K562 (cell line): Measurements from ENCODE around the gene CYP4F3. TPM values are rescaled to one million over a fixed set of nuclear protein-coding genes. Genes with fewer than 3 reads are reported as not detected.

Source experiments
- ATAC-seq: fragments of 200-7000 bp; cut with Tn5 transposase; 3 replicates; pipeline ENCODE4 v1.9.1; 2020; ENCODE audit warnings: moderate library complexity
- BruUV-seq: library from RNA; stranded (reverse); fragments of 400-500 nt; replicated peaks from 2 replicates; lab custom pipeline; 2021; lab: Mats Ljungman, UMichigan
- CTCF ChIA-PET: fragments of 300-600 bp; formaldehyde crosslinking; extraction: SDS; loops from one replicate; lab custom pipeline; 2021; ENCODE audit warnings: low intra/inter-chr PET ratio; lab: Yijun Ruan, JAX
- POLR2A ChIA-PET: fragments of 300-600, 350-650 bp; sonication (Branson Sonifier 250); formaldehyde crosslinking; extraction: SDS; loops from one replicate; lab custom pipeline; 2021; ENCODE audit warnings: antibody characterized with exemption, inconsistent platforms; lab: Yijun Ruan, JAX
- DNase-seq, 4 experiments: peaks; one replicate each; pipeline versions ENCODE4 v3.0.0 to v3.0.0-alpha.2; 2011 to 2018; ENCODE audit warnings: low spot score in 3 of 4, mixed read lengths in 3 of 4; ENCODE audit errors: extremely low read depth in 1 of 4
- FAIRE-seq: peaks from 2 replicates; lab custom pipeline; 2011; peaks lifted over from hg19 to GRCh38; lab: Jason Lieb, UNC
- H2AFZ ChIP-seq: 2 replicates; pipeline ENCODE4 v1.6.0; 2011; ENCODE audit warnings: low read depth, low read length, control low read depth, inconsistent platforms
- H3K27ac ChIP-seq: fragments of 200-600 bp; 3 replicates; pipeline ENCODE4 v1.8.0; 2011; ENCODE audit warnings: low read depth, mild to moderate bottlenecking, control low read depth, inconsistent platforms, low read length, moderate library complexity, mixed read lengths; ENCODE audit errors: extremely low read depth
- H3K27me3 ChIP-seq, 2 experiments: fragments of 300-600 bp in 1 of 2; 2 replicates in 1 of 2; 3 replicates in 1 of 2; pipeline versions ENCODE4 v1.6.0 to v1.8.0; 2011; ENCODE audit warnings: inconsistent platforms in 2 of 2, low read length in 2 of 2, mild to moderate bottlenecking in 1 of 2, mixed read lengths in 1 of 2, moderate library complexity in 1 of 2; ENCODE audit not compliant: control insufficient read depth in 2 of 2, insufficient read depth in 2 of 2
- H3K36me3 ChIP-seq: fragments of 300-600 bp; 3 replicates; pipeline ENCODE4 v1.8.0; 2011; ENCODE audit warnings: mild to moderate bottlenecking, low read length, inconsistent platforms; ENCODE audit not compliant: control insufficient read depth, insufficient read depth
- H3K4me1 ChIP-seq, 2 experiments: fragments of 200-600 bp in 1 of 2; replicated peaks in 1 of 2; 2 replicates in 1 of 2; 3 replicates in 1 of 2; pipeline versions ENCODE4 v1.5.1 to v1.8.0; 2011; ENCODE audit warnings: inconsistent platforms in 2 of 2, low read length in 2 of 2, mild to moderate bottlenecking in 1 of 2, mixed read lengths in 1 of 2, moderate library complexity in 1 of 2; ENCODE audit not compliant: control insufficient read depth in 2 of 2, insufficient read depth in 2 of 2
- H3K4me2 ChIP-seq: 2 replicates; pipeline ENCODE4 v1.6.1; 2011; ENCODE audit warnings: low read length, control low read depth, inconsistent platforms, mixed read lengths; ENCODE audit not compliant: insufficient read depth
- H3K4me3 ChIP-seq: fragments of 200-600 bp; sonication (generic), shearing (Covaris generic); 2 replicates; pipeline ENCODE4 v1.5.1; 2016; ENCODE audit warnings: control low read depth, inconsistent platforms
- H3K79me2 ChIP-seq: fragments of 200-600 bp; 3 replicates; pipeline ENCODE4 v1.8.0; 2011; ENCODE audit warnings: low read length, inconsistent platforms; ENCODE audit not compliant: control insufficient read depth, insufficient read depth
- H3K9ac ChIP-seq, 2 experiments: 2 replicates each; pipeline versions ENCODE4 v1.6.0 to v1.6.1; 2011; ENCODE audit warnings: low read depth in 2 of 2, low read length in 2 of 2, control low read depth in 1 of 2, inconsistent platforms in 1 of 2, mild to moderate bottlenecking in 1 of 2, mixed read lengths in 1 of 2; ENCODE audit not compliant: insufficient read depth in 1 of 2
- H3K9me1 ChIP-seq: one replicate; pipeline ENCODE4 v1.6.0; 2011; ENCODE audit warnings: inconsistent platforms, mild to moderate bottlenecking, low read length, moderate library complexity; ENCODE audit not compliant: control insufficient read depth, insufficient read depth
- H3K9me3 ChIP-seq: replicated peaks from 2 replicates; pipeline ENCODE4 v1.5.1; 2011; ENCODE audit warnings: low read depth, low read length, inconsistent platforms; ENCODE audit not compliant: control insufficient read depth, insufficient read depth
- H4K20me1 ChIP-seq: replicated peaks from 2 replicates; pipeline ENCODE4 v1.6.1; 2011; ENCODE audit warnings: low read length, inconsistent platforms, mixed read lengths; ENCODE audit not compliant: control insufficient read depth, insufficient read depth
- CHD1 ChIP-seq: fragments of 200-600 bp; sonication (generic); IDR thresholded peaks from one replicate; pipeline ENCODE4 v1.6.1; 2012; ENCODE audit warnings: mild to moderate bottlenecking, moderate library complexity, low read length, inconsistent platforms
- CREM ChIP-seq: IDR thresholded peaks from 2 replicates; pipeline ENCODE4 v1.6.1; 2014; ENCODE audit warnings: antibody characterized with exemption, low read depth
- DEAF1 ChIP-seq: fragments of 450-650 bp; formaldehyde crosslinking; IDR thresholded peaks from 2 replicates; pipeline ENCODE4 v1.4.0; 2020; ENCODE audit warnings: mild to moderate bottlenecking, moderate library complexity
- GMEB1 ChIP-seq: fragments of 250-450 bp; sonication (Bioruptor Pico); IDR thresholded peaks from 2 replicates; pipeline ENCODE4 v1.4.0; 2020; ENCODE audit warnings: mild to moderate bottlenecking
- MAX ChIP-seq: sonication (generic); formaldehyde crosslinking; IDR thresholded peaks from 2 replicates; pipeline ENCODE4 v1.9.0; 2022; ENCODE audit warnings: mild to moderate bottlenecking, missing genetic modification reagents
- NFXL1 ChIP-seq: fragments of 450-650 bp; formaldehyde crosslinking; IDR thresholded peaks from 2 replicates; pipeline ENCODE4 v1.4.0; 2021; ENCODE audit warnings: mild to moderate bottlenecking
- PHB ChIP-seq: fragments of 250-450 bp; sonication (Bioruptor Pico); IDR thresholded peaks from 2 replicates; pipeline ENCODE4 v1.5.0; 2021
- RBM17 ChIP-seq: fragments of 200-400 bp; formaldehyde crosslinking; IDR thresholded peaks from 2 replicates; pipeline ENCODE4 v1.6.1; 2017; ENCODE audit warnings: low read depth, mild to moderate bottlenecking, low read length, borderline replicate concordance
- SP2 ChIP-seq: IDR thresholded peaks from 2 replicates; pipeline ENCODE4 v1.6.1; 2011; ENCODE audit warnings: mild to moderate bottlenecking, low read depth, low read length, moderate library complexity; ENCODE audit not compliant: poor library complexity, severe bottlenecking; ENCODE audit errors: extremely low read depth
- SPI1 ChIP-seq: IDR thresholded peaks from 2 replicates; pipeline ENCODE4 v1.6.1; 2011; ENCODE audit warnings: low read depth, low read length, control low read depth, borderline replicate concordance
- SRSF3 ChIP-seq: fragments of 200-400 bp; formaldehyde crosslinking; IDR thresholded peaks from 2 replicates; pipeline ENCODE4 v1.6.1; 2016; ENCODE audit warnings: mild to moderate bottlenecking, low read length, moderate library complexity; ENCODE audit not compliant: insufficient read depth
- WHSC1 ChIP-seq: IDR thresholded peaks from one replicate; pipeline ENCODE4 v1.6.1; 2012; ENCODE audit warnings: low read length, control low read depth, inconsistent platforms
- ZKSCAN1 ChIP-seq: fragments of 150-350 bp; IDR thresholded peaks from 2 replicates; pipeline ENCODE4 v1.6.1; 2016; ENCODE audit warnings: low read depth, low read length
- WGBS: fragments of 100-300 bp; shearing (Covaris generic); methylation state at CpG from one replicate; pipeline ENCODE4 v1.1.6; 2016; ENCODE audit warnings: low coverage, mixed read lengths; ENCODE audit not compliant: insufficient coverage; ENCODE audit errors: missing lambda C conversion rate; 5-methylcytosine and 5-hydroxymethylcytosine counted together
- in situ Hi-C: fragments of 300-500 bp; cut with MboI; formaldehyde crosslinking; loops from 4 replicates; pipeline ENCODE4 v1.15.0; 2018; ENCODE audit warnings: inconsistent platforms, mixed read lengths
- intact Hi-C: fragments of 100-400 bp; cut with micrococcal nuclease; formaldehyde crosslinking; loops from 2 replicates; pipeline ENCODE4 v1.14.2; 2022
- polyA plus RNA-seq, 8 experiments: library from polyadenylated mRNA; depleted of rRNA in 4 of 8; stranded (reverse) in 5 of 8; unstranded in 3 of 8; fragments of >200 nt; fragmentation: Nextera tagmentation in 2 of 8; fragmentation: Illumina TruSeq in 1 of 8; extraction: Ambion mirVana in 2 of 8; extraction: Trizol in 1 of 8; gene quantifications; 2 replicates each; pipeline versions ENCODE4 v1.2.1 to v1.2.3, GENCODE V29; 2011 to 2014; ENCODE audit warnings: inconsistent platforms in 1 of 8, missing spikeins in 1 of 8
- total RNA-seq, 7 experiments: library from RNA; depleted of rRNA in 6 of 7; stranded (reverse); fragments of >200 nt in 6 of 7; fragmentation: Illumina TruSeq in 2 of 7; extraction: Trizol in 2 of 7; gene quantifications; 2 replicates each; pipeline versions ENCODE4 v1.2.1 to v1.2.3, GENCODE V29; 2011 to 2021; ENCODE audit warnings: low replicate concordance in 1 of 7

The CYP4F3 gene
- total and polyA plus RNA-seq, 9 of the 15 experiments (the other 6 are each of a cell fraction or from before 2014, with no cell fraction given) = 0.01 to 0.40 (median 0.16) TPM; not detected in 6

- H2AFZ ChIP-seq = no peak overlapping the region
- no peak for ATAC-seq
- H3K4me3 ChIP-seq = no peak overlapping the region
- H3K36me3 ChIP-seq = no peaks in the 10 kb centered on the region
- no peak for FAIRE-seq
- CTCF ChIA-PET = no interaction called here
- no peaks in the 10 kb centered on the region; the same call in 1 of the 2 replicates for H4K20me1 ChIP-seq
- no TSS peak for BruUV-seq
- 2% methylated on average over 5 of the region's 5 CpGs for WGBS
- no peak overlapping the region for H3K27ac ChIP-seq
- no peaks in the 10 kb centered on the region for H3K9me1 ChIP-seq
- in situ Hi-C loops = loop anchor here (25.0 kb wide), 1 partner anchor 775 kb away; no protein-coding TSS in a partner anchor
- H3K4me1 ChIP-seq = peaks cover 0 to 3% of the 10 kb centered on the region in 2 experiments; a peak in 1 of 5 replicates
- no peaks in the 10 kb centered on the region for H3K79me2 ChIP-seq
- no peak overlapping the region for H3K4me2 ChIP-seq
- peaks cover 0 to 6% of the 10 kb centered on the region in 2 experiments; a peak in 2 of 5 replicates for H3K27me3 ChIP-seq
- no peak for TF ChIP-seq SRSF3
- no peak for TF ChIP-seq PHB (CRISPR knock-in tag)
- no peak for TF ChIP-seq WHSC1
- TF ChIP-seq SP2 = no peak
- TF ChIP-seq CHD1 = no peak
- no peak for TF ChIP-seq SPI1
- TF ChIP-seq RBM17 = no peak
- TF ChIP-seq GMEB1 = no peak
- no peak for TF ChIP-seq ZKSCAN1
- no peak for TF ChIP-seq MAX
- TF ChIP-seq DEAF1 = no peak
- TF ChIP-seq CREM = no peak
- no peak for TF ChIP-seq NFXL1
- TF ChIP-seq, all 486 proteins: peak for 0
- Histone ChIP-seq H3K9me3 (no peaks in the 10 kb centered on the region), H3K9ac (no peak overlapping the region)
- DNase-seq = no peak
- POLR2A ChIA-PET = no interaction called here
- intact Hi-C loops = no loop called here
Measured at GRCh38 chr19:15612342-15612741, 28.4 kb upstream of the CYP4F3 start.
